Cardiac fibroblast (primary cell): ENCODE results near the gene ATG2A.

ENCODE experiments used
- DNase-seq, 2 donors: peaks; one replicate each; pipeline versions ENCODE4 v3.0.0 to v3.0.0-alpha.2; 2010; ENCODE audit warnings: low read depth in 2 of 2
- H3K4me3 ChIP-seq, 2 donors: replicated peaks in 1 of 2; 1 replicate in 1 of 2; 2 replicates in 1 of 2; pipeline ENCODE4 v1.5.1; 2011; ENCODE audit warnings: low read depth in 2 of 2, low read length in 2 of 2, mild to moderate bottlenecking in 2 of 2, moderate library complexity in 1 of 2
- CTCF ChIP-seq: IDR thresholded peaks from one replicate; pipeline ENCODE4 v1.5.1; 2011; ENCODE audit warnings: low read depth, mild to moderate bottlenecking, low read length, inconsistent platforms

Gene ATG2A

GRCh38 chr11:64845129-64845775 lies 71.8 kb downstream of the ATG2A start:
- no peak for DNase-seq
- H3K4me3 ChIP-seq = no peak overlapping the region
- TF ChIP-seq CTCF = no peak
